Gastrocnemius medialis (tissue), 4 donors: ENCODE results near the gene POU5F1.

ENCODE experiments used
- POLR2A ChIP-seq, 2 donors: fragments of 450-650 bp; IDR thresholded peaks; one replicate each; pipeline ENCODE4 v1.6.1; 2017; ENCODE audit warnings: antibody characterized with exemption in 2 of 2, mild to moderate bottlenecking in 2 of 2, moderate library complexity in 2 of 2
- TF ChIP-seq, protein P1 (sequence below), 5 experiments: fragments of 450-650 bp in 3 of 5; fragments of 200-600 bp in 2 of 5; sonication (generic) in 2 of 5; IDR thresholded peaks in 4 of 5; conservative IDR thresholded peaks in 1 of 5; 1 replicate in 4 of 5; 2 replicates in 1 of 5; pipeline ENCODE4 v1.5.1; 2016 to 2019; ENCODE audit warnings: antibody characterized with exemption in 5 of 5, mild to moderate bottlenecking in 3 of 5, moderate library complexity in 3 of 5

DNA sequence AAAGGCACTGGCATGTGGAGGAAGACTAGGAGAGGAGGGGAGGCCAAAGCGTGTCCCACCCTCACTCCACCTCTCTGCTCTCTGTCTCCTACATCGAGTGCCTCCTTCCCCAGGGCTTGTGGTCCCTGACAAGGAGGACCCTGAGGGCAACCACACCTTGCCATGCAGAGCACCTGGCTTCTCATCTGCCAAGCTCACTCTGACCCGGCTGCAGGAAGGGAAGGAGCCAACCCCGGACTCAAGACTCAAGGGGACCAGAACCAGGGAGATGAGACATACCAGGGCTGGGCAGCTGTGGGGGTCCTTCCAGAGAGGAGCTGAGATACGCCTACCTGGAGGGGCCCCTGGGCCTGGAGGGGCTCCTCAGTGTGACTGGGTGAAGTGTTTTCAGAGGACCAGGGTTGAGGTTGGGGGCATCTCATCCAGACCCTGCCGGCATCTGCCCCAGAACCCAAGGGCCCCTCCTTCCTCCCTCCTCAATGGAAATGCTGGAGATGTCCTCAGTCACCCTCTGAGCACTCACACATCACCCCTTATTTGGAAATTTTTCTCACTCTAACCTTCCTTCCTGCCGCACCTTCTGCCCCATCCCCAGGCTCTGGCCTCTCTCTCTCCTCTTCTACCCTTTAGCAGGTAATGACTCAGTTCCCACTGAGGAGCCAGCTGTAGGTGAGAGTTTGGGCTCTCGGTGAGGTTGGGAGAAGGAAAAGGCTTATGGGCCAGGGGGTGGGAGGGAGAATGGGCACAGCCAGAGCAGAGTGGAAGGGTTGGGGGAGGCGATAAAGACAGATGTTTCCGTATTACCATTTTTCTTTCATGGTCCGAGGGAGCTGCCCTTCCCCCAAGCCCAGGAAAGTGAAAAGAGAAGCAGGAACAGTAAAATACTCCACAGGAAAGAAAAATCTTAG lies 32.0 kb upstream of the POU5F1 start:
- TF ChIP-seq, protein P1, sequence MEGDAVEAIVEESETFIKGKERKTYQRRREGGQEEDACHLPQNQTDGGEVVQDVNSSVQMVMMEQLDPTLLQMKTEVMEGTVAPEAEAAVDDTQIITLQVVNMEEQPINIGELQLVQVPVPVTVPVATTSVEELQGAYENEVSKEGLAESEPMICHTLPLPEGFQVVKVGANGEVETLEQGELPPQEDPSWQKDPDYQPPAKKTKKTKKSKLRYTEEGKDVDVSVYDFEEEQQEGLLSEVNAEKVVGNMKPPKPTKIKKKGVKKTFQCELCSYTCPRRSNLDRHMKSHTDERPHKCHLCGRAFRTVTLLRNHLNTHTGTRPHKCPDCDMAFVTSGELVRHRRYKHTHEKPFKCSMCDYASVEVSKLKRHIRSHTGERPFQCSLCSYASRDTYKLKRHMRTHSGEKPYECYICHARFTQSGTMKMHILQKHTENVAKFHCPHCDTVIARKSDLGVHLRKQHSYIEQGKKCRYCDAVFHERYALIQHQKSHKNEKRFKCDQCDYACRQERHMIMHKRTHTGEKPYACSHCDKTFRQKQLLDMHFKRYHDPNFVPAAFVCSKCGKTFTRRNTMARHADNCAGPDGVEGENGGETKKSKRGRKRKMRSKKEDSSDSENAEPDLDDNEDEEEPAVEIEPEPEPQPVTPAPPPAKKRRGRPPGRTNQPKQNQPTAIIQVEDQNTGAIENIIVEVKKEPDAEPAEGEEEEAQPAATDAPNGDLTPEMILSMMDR (IDR thresholded peaks at IDR 0.05 in 4 of 5, conservative IDR thresholded peaks at IDR 0.05 in 1 of 5), result no peak
- no peak for TF ChIP-seq POLR2A (IDR thresholded peaks at IDR 0.05)
